IMR-90 (cell line): ENCODE measurements around the gene IFT81. TPM values are rescaled to one million over a fixed set of nuclear protein-coding genes. Genes with fewer than 3 reads are reported as not detected.

Source experiments
- ATAC-seq: fragments of 200-7000 bp; cut with Tn5 transposase; 2 replicates; pipeline ENCODE4 v1.9.1; 2020; ENCODE audit warnings: low read depth, mild to moderate bottlenecking, moderate library complexity
- BruUV-seq: library from RNA; stranded (reverse); fragments of 400-500 nt; replicated peaks from 2 replicates; lab custom pipeline; 2021; lab: Mats Ljungman, UMichigan
- CTCF ChIA-PET: fragments of 300-600 bp; formaldehyde crosslinking; extraction: SDS; loops from one replicate; lab custom pipeline; 2021; ENCODE audit warnings: antibody characterized with exemption; lab: Yijun Ruan, JAX
- POLR2A ChIA-PET: fragments of 300-600 bp; sonication (Branson Sonifier 250); formaldehyde crosslinking; loops from one replicate; lab custom pipeline; 2022; ENCODE audit warnings: antibody characterized with exemption; ENCODE audit not compliant: unreplicated experiment; lab: Charles Lee
- DNase-seq: peaks from one replicate; pipeline ENCODE4 v3.0.0; 2013
- H2AFZ ChIP-seq: replicated peaks from 2 replicates; pipeline ENCODE3; 2013; ENCODE audit warnings: low read length, mild to moderate bottlenecking; ENCODE audit not compliant: poor library complexity
- H2AK5ac ChIP-seq: 2 replicates; pipeline ENCODE4 v1.6.1; 2013; ENCODE audit warnings: low read depth, low read length, inconsistent platforms
- H2AK9ac ChIP-seq: replicated peaks from 2 replicates; pipeline ENCODE3; 2013; ENCODE audit warnings: mild to moderate bottlenecking, low read depth, low read length, moderate library complexity; ENCODE audit not compliant: poor library complexity
- H2BK120ac ChIP-seq: 2 replicates; pipeline ENCODE4 v1.6.1; 2013; ENCODE audit warnings: low read depth, low read length, inconsistent platforms
- H2BK15ac ChIP-seq: 3 replicates; pipeline ENCODE4 v1.6.1; 2013; ENCODE audit warnings: low read depth, low read length, inconsistent platforms
- H2BK20ac ChIP-seq: 2 replicates; pipeline ENCODE4 v1.6.1; 2013; ENCODE audit warnings: low read depth, mild to moderate bottlenecking, inconsistent platforms, low read length, moderate library complexity
- H2BK5ac ChIP-seq: 2 replicates; pipeline ENCODE4 v1.6.1; 2013; ENCODE audit warnings: mild to moderate bottlenecking, low read depth, low read length, inconsistent platforms; ENCODE audit not compliant: poor library complexity, severe bottlenecking
- H3K14ac ChIP-seq: replicated peaks from 2 replicates; pipeline ENCODE4 v1.6.1; 2013; ENCODE audit warnings: low read depth, low read length, inconsistent platforms
- H3K18ac ChIP-seq: 2 replicates; pipeline ENCODE4 v1.6.1; 2013; ENCODE audit warnings: low read depth, low read length, control low read depth
- H3K23ac ChIP-seq: 2 replicates; pipeline ENCODE4 v1.6.1; 2013; ENCODE audit warnings: low read depth, low read length, inconsistent platforms
- H3K27ac ChIP-seq: 2 replicates; pipeline ENCODE4 v1.5.1; 2013; ENCODE audit warnings: mild to moderate bottlenecking, control low read depth, low read length; ENCODE audit not compliant: insufficient read depth
- H3K27me3 ChIP-seq: 2 replicates; pipeline ENCODE4 v1.6.1; 2013; ENCODE audit warnings: low read length; ENCODE audit not compliant: control insufficient read depth, insufficient read depth
- H3K36me3 ChIP-seq: 2 replicates; pipeline ENCODE4 v1.6.1; 2013; ENCODE audit warnings: low read length, mixed read lengths; ENCODE audit not compliant: control insufficient read depth, insufficient read depth
- H3K4ac ChIP-seq: 2 replicates; pipeline ENCODE4 v1.6.1; 2013; ENCODE audit warnings: low read depth, low read length, inconsistent platforms
- H3K4me1 ChIP-seq: 2 replicates; pipeline ENCODE4 v1.6.1; 2013; ENCODE audit warnings: low read length, mixed read lengths; ENCODE audit not compliant: control insufficient read depth, insufficient read depth
- H3K4me2 ChIP-seq: 2 replicates; pipeline ENCODE4 v1.6.1; 2013; ENCODE audit warnings: low read depth, mild to moderate bottlenecking, control low read depth, low read length, moderate library complexity
- H3K4me3 ChIP-seq: 2 replicates; pipeline ENCODE4 v1.5.1; 2013; ENCODE audit warnings: low read depth, mild to moderate bottlenecking, control low read depth, low read length, moderate library complexity; ENCODE audit not compliant: insufficient read depth
- H3K56ac ChIP-seq: 2 replicates; pipeline ENCODE4 v1.6.1; 2013; ENCODE audit warnings: low read length, inconsistent platforms; ENCODE audit not compliant: insufficient read depth; ENCODE audit errors: extremely low read depth
- H3K79me1 ChIP-seq, 2 experiments: 2 replicates each; pipeline ENCODE4 v1.6.1; 2013; ENCODE audit warnings: low read length in 2 of 2, inconsistent platforms in 1 of 2, low read depth in 1 of 2
- H3K9ac ChIP-seq: 2 replicates; pipeline ENCODE4 v1.6.1; 2013; ENCODE audit warnings: low read depth, low read length, control low read depth
- H3K9me1 ChIP-seq: 2 replicates; pipeline ENCODE4 v1.6.1; 2013; ENCODE audit warnings: low read length, inconsistent platforms; ENCODE audit not compliant: insufficient read depth
- H3K9me3 ChIP-seq: 2 replicates; pipeline ENCODE4 v1.6.1; 2013; ENCODE audit warnings: low read length; ENCODE audit not compliant: control insufficient read depth, insufficient read depth
- H4K20me1 ChIP-seq: 2 replicates; pipeline ENCODE4 v1.6.1; 2013; ENCODE audit warnings: low read length, inconsistent platforms; ENCODE audit not compliant: insufficient read depth
- H4K5ac ChIP-seq: 2 replicates; pipeline ENCODE4 v1.6.1; 2013; ENCODE audit warnings: mild to moderate bottlenecking, low read depth, low read length, control low read depth
- H4K8ac ChIP-seq, 2 experiments: 2 replicates each; pipeline ENCODE4 v1.6.1; 2013; ENCODE audit warnings: low read depth in 2 of 2, low read length in 2 of 2, control low read depth in 1 of 2, inconsistent platforms in 1 of 2
- H4K91ac ChIP-seq: 2 replicates; pipeline ENCODE4 v1.6.1; 2013; ENCODE audit warnings: low read depth, low read length, inconsistent platforms; ENCODE audit not compliant: insufficient read depth
- CTCF ChIP-seq: conservative IDR thresholded peaks from 2 replicates; pipeline ENCODE4 v1.5.1; 2012; ENCODE audit warnings: mild to moderate bottlenecking, low read depth, low read length, improper control_type of control experiment
- USF2 ChIP-seq: fragments of 150-350 bp; IDR thresholded peaks from 2 replicates; pipeline ENCODE4 v1.6.1; 2017; ENCODE audit warnings: mild to moderate bottlenecking, antibody characterized with exemption, low read length, low read depth
- WGBS, 2 experiments: methylation state at CpG; one replicate each; pipeline versions ENCODE4 v1.1.5 to v1.1.7; 2013; ENCODE audit warnings: missing lambda C conversion rate in 2 of 2; ENCODE audit not compliant: insufficient read length in 1 of 2; ENCODE audit errors: extremely low coverage in 2 of 2; 5-methylcytosine and 5-hydroxymethylcytosine counted together
- dilution Hi-C: fragments of 300-500 bp; cut with HindIII; formaldehyde crosslinking; loops from one replicate; pipeline ENCODE4 v1.14.3; 2018; ENCODE audit warnings: low sequenced_read_pairs; ENCODE audit not compliant: unreplicated experiment
- in situ Hi-C: fragments of 300-500 bp; cut with MboI; formaldehyde crosslinking; loops from 3 replicates; pipeline ENCODE4 v1.14.3; 2019; ENCODE audit warnings: low sequenced_read_pairs, inconsistent platforms, mixed read lengths
- intact Hi-C: fragments of 100-400 bp; cut with micrococcal nuclease; formaldehyde crosslinking; loops from 2 replicates; pipeline ENCODE4 v1.10.0; 2022
- polyA plus RNA-seq, 3 experiments: library from polyadenylated mRNA; depleted of rRNA; stranded (reverse); fragments of >200 nt; gene quantifications; 2 replicates each; pipeline ENCODE4 v1.2.3, GENCODE V29; 2012; ENCODE audit warnings: low replicate concordance in 1 of 3
- total RNA-seq: library from RNA; depleted of rRNA; stranded (reverse); fragments of >200 nt; gene quantifications from 2 replicates; pipeline ENCODE4 v1.2.3, GENCODE V29; 2012

IFT81 gene
- total and polyA plus RNA-seq, 2 of the 4 experiments (the other 2 are of a cell fraction) = 6.1 to 8.1 TPM

GRCh38 chr12:110077800-110078199, 46.4 kb upstream of the IFT81 start:
- Histone ChIP-seq H3K36me3 (no peaks in the 10 kb centered on the region), H4K5ac (no peak overlapping the region), H3K4me1 (0 out of 2 replicates have a peak, but pooled peaks cover 2% of the 10 kb centered on the region), H4K20me1 (no peaks in the 10 kb centered on the region), H2BK15ac (no peak overlapping the region), H4K91ac (no peak overlapping the region), H3K9me1 (peaks cover 4% of the 10 kb centered on the region; the same call in 1 of the 2 replicates), H3K27ac (no peak overlapping the region), H3K14ac (no peak overlapping the region), H3K79me1 (no peaks in the 10 kb centered on the region), H3K4me2 (no peak overlapping the region), H3K9me3 (no peaks in the 10 kb centered on the region), H3K9ac (no peak overlapping the region), H3K23ac (no peak overlapping the region), H3K4ac (no peak overlapping the region), H3K27me3 (no peaks in the 10 kb centered on the region), H2BK5ac (no peak overlapping the region), H2AK5ac (no peak overlapping the region), H3K4me3 (no peak overlapping the region), H3K18ac (no peak overlapping the region), H2BK20ac (no peak overlapping the region), H4K8ac (no peak overlapping the region), H2AFZ (no peak overlapping the region), H3K56ac (no peak overlapping the region), H2BK120ac (no peak overlapping the region), H2AK9ac (no peak overlapping the region)
- ChIA-PET CTCF (no interaction called here), POLR2A (interaction anchor here (0.6 kb wide), 1 partner anchor 211 kb away, joined by 4 read pairs; no protein-coding TSS in a partner anchor)
- no TSS peak for BruUV-seq
- DNase-seq = no peak
- intact Hi-C loops (no loop called here), dilution Hi-C loops (no loop called here), in situ Hi-C loops (no loop called here)
- WGBS, 2 experiments = no CpG with 5 or more reads among the region's 4 CpGs
- no peak for ATAC-seq
- TF ChIP-seq USF2 (no peak), CTCF (no peak)
